Subcutaneous adipose tissue (tissue), 4 donors: Measurements from ENCODE around the gene MIXL1. TPM values are rescaled to one million over a fixed set of nuclear protein-coding genes. Genes with fewer than 3 reads are reported as not detected.

Experiments used
- total RNA-seq, 4 donors: library from RNA; depleted of rRNA; stranded (reverse); fragments of >200 nt; gene quantifications; one replicate each; pipeline ENCODE4 v1.1.0, GENCODE V29; 2016
- TF ChIP-seq, protein P1 (sequence below): fragments of 450-650 bp; IDR thresholded peaks from one replicate; pipeline ENCODE4 v1.5.1; 2016; ENCODE audit warnings: low read depth, mild to moderate bottlenecking, control low read depth, antibody characterized with exemption, moderate library complexity

Gene MIXL1
- not detected for total RNA-seq

- TF ChIP-seq, protein P1, sequence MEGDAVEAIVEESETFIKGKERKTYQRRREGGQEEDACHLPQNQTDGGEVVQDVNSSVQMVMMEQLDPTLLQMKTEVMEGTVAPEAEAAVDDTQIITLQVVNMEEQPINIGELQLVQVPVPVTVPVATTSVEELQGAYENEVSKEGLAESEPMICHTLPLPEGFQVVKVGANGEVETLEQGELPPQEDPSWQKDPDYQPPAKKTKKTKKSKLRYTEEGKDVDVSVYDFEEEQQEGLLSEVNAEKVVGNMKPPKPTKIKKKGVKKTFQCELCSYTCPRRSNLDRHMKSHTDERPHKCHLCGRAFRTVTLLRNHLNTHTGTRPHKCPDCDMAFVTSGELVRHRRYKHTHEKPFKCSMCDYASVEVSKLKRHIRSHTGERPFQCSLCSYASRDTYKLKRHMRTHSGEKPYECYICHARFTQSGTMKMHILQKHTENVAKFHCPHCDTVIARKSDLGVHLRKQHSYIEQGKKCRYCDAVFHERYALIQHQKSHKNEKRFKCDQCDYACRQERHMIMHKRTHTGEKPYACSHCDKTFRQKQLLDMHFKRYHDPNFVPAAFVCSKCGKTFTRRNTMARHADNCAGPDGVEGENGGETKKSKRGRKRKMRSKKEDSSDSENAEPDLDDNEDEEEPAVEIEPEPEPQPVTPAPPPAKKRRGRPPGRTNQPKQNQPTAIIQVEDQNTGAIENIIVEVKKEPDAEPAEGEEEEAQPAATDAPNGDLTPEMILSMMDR, result no peak
Measured at GRCh38 chr1:226223157-226223785, at the start of gene MIXL1. TSS of gene MIXL1 (plus strand) at chr1:226223664. CDS start at chr1:226223682, 18 bp downstream.

- TF ChIP-seq, protein P1, result no peak
Measured at GRCh38 chr1:226176870-226177269, 46.6 kb upstream of the MIXL1 start.

DNA sequence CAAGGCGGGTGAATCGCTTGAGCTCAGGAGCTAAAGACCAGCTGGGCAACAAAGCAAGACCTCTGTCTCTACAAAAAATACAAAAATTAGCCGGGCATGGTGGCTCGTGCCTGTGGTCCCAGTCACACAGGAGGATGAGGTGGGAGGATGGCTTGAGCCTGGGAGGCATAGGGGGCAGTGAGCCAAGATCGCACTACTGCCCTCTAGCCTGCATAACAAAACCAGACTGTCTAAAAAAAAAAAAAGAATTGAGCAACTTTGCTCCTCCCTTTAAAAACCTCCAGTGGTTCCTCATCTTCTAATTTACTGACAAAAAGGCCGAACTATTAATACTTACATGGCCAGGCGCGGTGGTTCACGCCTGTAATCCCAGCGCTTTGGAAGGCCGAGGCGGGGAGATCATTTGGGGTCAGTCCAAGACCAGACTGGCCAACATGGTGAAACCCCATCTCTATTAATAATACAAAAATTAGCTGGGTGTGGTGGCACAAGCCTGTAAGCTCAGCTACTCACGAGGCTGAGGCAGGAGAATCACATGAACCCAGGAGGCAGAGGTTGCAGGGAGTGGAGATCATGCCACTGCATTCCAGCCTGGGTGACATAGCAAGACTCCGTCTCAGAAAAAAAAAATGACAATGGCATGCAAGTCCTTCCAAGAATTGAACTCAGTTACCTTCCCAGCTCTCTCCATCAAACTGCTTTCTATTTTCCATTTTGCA, 41.3 kb upstream of the MIXL1 start:
- TF ChIP-seq, protein P1, result no peak

- TF ChIP-seq, protein P1, result no peak
Measured at GRCh38 chr1:226185141-226186036, 38.1 kb upstream of the MIXL1 start.

- TF ChIP-seq, protein P1, result no peak
Measured at GRCh38 chr1:226186124-226187018, 37.1 kb upstream of the MIXL1 start, which contains the start of gene ACBD3. TSS of gene ACBD3 (minus strand) at chr1:226186741. CDS start at chr1:226186675, 66 bp downstream.

DNA sequence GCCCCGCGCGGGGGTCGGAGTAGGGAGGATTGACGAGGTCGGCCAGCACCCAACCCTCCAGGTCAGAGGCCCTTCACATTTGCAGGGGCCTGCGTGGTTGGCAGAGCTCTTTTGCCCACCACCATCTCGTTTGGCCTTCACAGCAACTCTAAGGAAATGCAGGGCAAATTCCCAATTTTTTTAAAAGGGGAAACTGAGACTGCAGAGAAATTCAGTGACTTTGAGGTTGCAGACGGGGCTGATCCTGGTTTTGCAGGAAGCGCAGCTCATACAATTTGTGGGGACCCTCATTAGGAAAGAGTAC, 36.5 kb upstream of the MIXL1 start:
- TF ChIP-seq, protein P1, result no peak
